GM23338 (cell line): ENCODE data around the gene GNG7.

Experiments used
- TF ChIP-seq, protein P1 (sequence below): IDR thresholded peaks from 2 replicates; pipeline ENCODE4 v1.6.1; 2016; ENCODE audit warnings: antibody characterized with exemption
- TF ChIP-seq, protein P2 (sequence below), 2 experiments: fragments of 200-600 bp in 1 of 2; sonication (generic) in 1 of 2; conservative IDR thresholded peaks; 2 replicates each; pipeline versions ENCODE4 v1.5.1 to v1.6.1; 2016 to 2017; ENCODE audit warnings: antibody characterized with exemption in 2 of 2, low read depth in 2 of 2, mild to moderate bottlenecking in 2 of 2, moderate library complexity in 1 of 2

GRCh38 chr19:2549701-2550191, 152.7 kb downstream of the GNG7 start:
- TF ChIP-seq, protein P1, sequence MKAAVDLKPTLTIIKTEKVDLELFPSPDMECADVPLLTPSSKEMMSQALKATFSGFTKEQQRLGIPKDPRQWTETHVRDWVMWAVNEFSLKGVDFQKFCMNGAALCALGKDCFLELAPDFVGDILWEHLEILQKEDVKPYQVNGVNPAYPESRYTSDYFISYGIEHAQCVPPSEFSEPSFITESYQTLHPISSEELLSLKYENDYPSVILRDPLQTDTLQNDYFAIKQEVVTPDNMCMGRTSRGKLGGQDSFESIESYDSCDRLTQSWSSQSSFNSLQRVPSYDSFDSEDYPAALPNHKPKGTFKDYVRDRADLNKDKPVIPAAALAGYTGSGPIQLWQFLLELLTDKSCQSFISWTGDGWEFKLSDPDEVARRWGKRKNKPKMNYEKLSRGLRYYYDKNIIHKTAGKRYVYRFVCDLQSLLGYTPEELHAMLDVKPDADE, result no peak
- TF ChIP-seq, protein P2, sequence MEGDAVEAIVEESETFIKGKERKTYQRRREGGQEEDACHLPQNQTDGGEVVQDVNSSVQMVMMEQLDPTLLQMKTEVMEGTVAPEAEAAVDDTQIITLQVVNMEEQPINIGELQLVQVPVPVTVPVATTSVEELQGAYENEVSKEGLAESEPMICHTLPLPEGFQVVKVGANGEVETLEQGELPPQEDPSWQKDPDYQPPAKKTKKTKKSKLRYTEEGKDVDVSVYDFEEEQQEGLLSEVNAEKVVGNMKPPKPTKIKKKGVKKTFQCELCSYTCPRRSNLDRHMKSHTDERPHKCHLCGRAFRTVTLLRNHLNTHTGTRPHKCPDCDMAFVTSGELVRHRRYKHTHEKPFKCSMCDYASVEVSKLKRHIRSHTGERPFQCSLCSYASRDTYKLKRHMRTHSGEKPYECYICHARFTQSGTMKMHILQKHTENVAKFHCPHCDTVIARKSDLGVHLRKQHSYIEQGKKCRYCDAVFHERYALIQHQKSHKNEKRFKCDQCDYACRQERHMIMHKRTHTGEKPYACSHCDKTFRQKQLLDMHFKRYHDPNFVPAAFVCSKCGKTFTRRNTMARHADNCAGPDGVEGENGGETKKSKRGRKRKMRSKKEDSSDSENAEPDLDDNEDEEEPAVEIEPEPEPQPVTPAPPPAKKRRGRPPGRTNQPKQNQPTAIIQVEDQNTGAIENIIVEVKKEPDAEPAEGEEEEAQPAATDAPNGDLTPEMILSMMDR (conservative IDR thresholded peaks at IDR 0.05; ENCODE audit: low read depth in 2 of 2), result no peak
